Type B pancreatic cell (in vitro differentiated cells): ENCODE results near the gene SUMF2. TPM values are rescaled to one million over a fixed set of nuclear protein-coding genes. Genes with fewer than 3 reads are reported as not detected.
"Not testable (repeated sequence)": the region's sequence is repeated elsewhere in the genome, so short reads cannot be mapped to it uniquely, and the experiment has no call there.

Experiments
- DNase-seq: peaks from one replicate; pipeline ENCODE4 v3.0.0; 2021; ENCODE audit warnings: mixed read lengths; ENCODE audit not compliant: unreplicated experiment; ENCODE audit errors: extremely low spot score
- H3K27ac Mint-ChIP-seq: 2 replicates; pipeline ENCODE4 v1.8.0; 2021; ENCODE audit warnings: mild to moderate bottlenecking, mixed read lengths
- H3K27me3 Mint-ChIP-seq: 2 replicates; pipeline ENCODE4 v1.8.0; 2021; ENCODE audit warnings: mixed read lengths
- H3K36me3 Mint-ChIP-seq: 2 replicates; pipeline ENCODE4 v1.8.0; 2021; ENCODE audit warnings: mixed read lengths
- H3K4me1 Mint-ChIP-seq: one replicate; pipeline ENCODE4 v1.8.0; 2021; ENCODE audit warnings: mixed read lengths; ENCODE audit not compliant: unreplicated experiment
- H3K4me3 Mint-ChIP-seq: 2 replicates; pipeline ENCODE4 v1.8.0; 2021; ENCODE audit warnings: mild to moderate bottlenecking, mixed read lengths
- H3K9me3 Mint-ChIP-seq: 2 replicates; pipeline ENCODE4 v1.8.0; 2021; ENCODE audit warnings: mixed read lengths
- CTCF ChIP-seq: fragments of 200-600 bp; sonication (generic); conservative IDR thresholded peaks from 2 replicates; pipeline ENCODE4 v1.5.0; 2021; ENCODE audit warnings: antibody characterized with exemption, mild to moderate bottlenecking
- long read RNA-seq: library from polyadenylated mRNA; unstranded; transcript quantifications from one replicate; pipeline ENCODE4 v2.0.0, GENCODE V29; 2020
- total RNA-seq: library from RNA; stranded (reverse); gene quantifications from 2 replicates; pipeline ENCODE4 v1.2.1, GENCODE V29; 2021; ENCODE audit warnings: low replicate concordance

The SUMF2 gene
- 125 and 127 TPM in 2 replicates for total RNA-seq
- long read RNA-seq, transcript SUMF2-207 (8 exons, 1,792 nt) = minor isoform, 9 of 382 reads
- long read RNA-seq, transcript SUMF2-208 (9 exons, 2,052 nt) = major isoform, 283 of 382 reads
- long read RNA-seq, transcript SUMF2-205 (10 exons, 1,171 nt) = minor isoform, 6 of 382 reads
- long read RNA-seq, transcript SUMF2-204 (8 exons, 1,683 nt) = minor isoform, 35 of 382 reads
- long read RNA-seq, partial matches to known transcripts = 7 of 382 reads
- long read RNA-seq, other reads (novel, unspliced or antisense) = 25 of 382 reads

- H3K9me3 Mint-ChIP-seq = no peaks in the 10 kb centered on the region
- peaks cover 9% of the 10 kb centered on the region for H3K4me1 Mint-ChIP-seq
- H3K36me3 Mint-ChIP-seq = peaks cover 35% of the 10 kb centered on the region
- H3K27ac Mint-ChIP-seq = peak within 1 kb of the TSS; percentile 93
- TF ChIP-seq CTCF = no peak
- peak within 1 kb of the TSS; percentile 92 for H3K4me3 Mint-ChIP-seq
- DNase-seq = peak; percentile 92
- no peaks in the 10 kb centered on the region for H3K27me3 Mint-ChIP-seq
Observed at GRCh38 chr7:56063882-56064625, at the start of gene SUMF2. Gene SUMF2 (plus strand): TSS chr7:56064286. CDS start chr7:56064312, 26 bp downstream.

- not testable (repeated sequence) for DNase-seq, H3K27ac Mint-ChIP-seq, H3K36me3 Mint-ChIP-seq, H3K27me3 Mint-ChIP-seq, H3K4me1 Mint-ChIP-seq, H3K4me3 Mint-ChIP-seq, H3K9me3 Mint-ChIP-seq
Observed at GRCh38 chr7:56017015-56017414, 47.1 kb upstream of the SUMF2 start.

- Mint-ChIP-seq H3K36me3 (peaks cover 5% of the 10 kb centered on the region), H3K27ac (no peak overlapping the region), H3K27me3 (no peaks in the 10 kb centered on the region), H3K4me1 (no peaks in the 10 kb centered on the region), H3K4me3 (no peak overlapping the region), H3K9me3 (no peaks in the 10 kb centered on the region)
- TF ChIP-seq CTCF = no peak
- no peak for DNase-seq
Observed at GRCh38 chr7:56019501-56019900, 44.6 kb upstream of the SUMF2 start.

- no peak for DNase-seq
- no peak for TF ChIP-seq CTCF
- H3K4me1 Mint-ChIP-seq = no peaks in the 10 kb centered on the region
- no peaks in the 10 kb centered on the region for H3K27me3 Mint-ChIP-seq
- H3K27ac Mint-ChIP-seq = no peak overlapping the region
- H3K4me3 Mint-ChIP-seq = no peak overlapping the region
- peaks cover 17% of the 10 kb centered on the region for H3K36me3 Mint-ChIP-seq
- no peaks in the 10 kb centered on the region for H3K9me3 Mint-ChIP-seq
Observed at GRCh38 chr7:56023500-56023899, 40.6 kb upstream of the SUMF2 start.

GRCh38 chr7:56026538-56026937 lies 37.5 kb upstream of the SUMF2 start:
- no peaks in the 10 kb centered on the region for H3K27me3 Mint-ChIP-seq
- no peaks in the 10 kb centered on the region for H3K9me3 Mint-ChIP-seq
- no peak for DNase-seq
- no peak for TF ChIP-seq CTCF
- peak overlapping the region; percentile 55 for H3K27ac Mint-ChIP-seq
- no peaks in the 10 kb centered on the region for H3K4me1 Mint-ChIP-seq
- H3K4me3 Mint-ChIP-seq = peak overlapping the region; percentile 51
- peaks cover 23% of the 10 kb centered on the region for H3K36me3 Mint-ChIP-seq

GRCh38 chr7:56028942-56029630 lies 35.0 kb upstream of the SUMF2 start:
- H3K27ac Mint-ChIP-seq = no peak overlapping the region
- TF ChIP-seq CTCF = no peak
- H3K4me3 Mint-ChIP-seq = no peak overlapping the region
- peaks cover 20% of the 10 kb centered on the region for H3K36me3 Mint-ChIP-seq
- H3K27me3 Mint-ChIP-seq = no peaks in the 10 kb centered on the region
- H3K4me1 Mint-ChIP-seq = no peaks in the 10 kb centered on the region
- no peak for DNase-seq
- no peaks in the 10 kb centered on the region for H3K9me3 Mint-ChIP-seq
